ENCODE results near the gene ETV4.
"Not testable (repeated sequence)": the region's sequence is repeated elsewhere in the genome, so short reads cannot be mapped to it uniquely, and the experiment has no call there.

ETV4 gene

DNA sequence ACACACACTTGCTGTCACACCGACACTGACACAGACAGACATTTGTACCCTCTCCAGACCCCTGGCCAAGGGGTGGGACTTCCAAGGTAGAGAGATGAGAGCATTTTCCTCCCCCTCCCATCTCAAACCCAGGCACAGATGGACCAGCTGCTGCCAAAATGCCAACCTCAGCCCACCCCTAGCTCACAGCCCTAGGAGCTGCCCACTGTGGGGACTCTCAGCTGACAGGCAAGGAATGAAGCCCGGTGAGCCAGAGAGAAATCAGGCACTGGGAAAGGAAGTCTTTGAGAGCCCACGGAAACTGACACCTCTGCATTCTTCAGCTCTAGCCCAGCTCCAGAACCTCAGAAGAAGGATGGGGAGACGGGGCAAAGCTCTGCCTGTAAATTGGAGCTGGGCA, 2.8 kb downstream of the ETV4 start:
- no peak for DNase-seq

- no peak for DNase-seq
Measured at GRCh38 chr17:43542859-43543258, 3.3 kb downstream of the ETV4 start.

GRCh38 chr17:43540821-43541674, 5.1 kb downstream of the ETV4 start:
- DNase-seq = no peak

DNA sequence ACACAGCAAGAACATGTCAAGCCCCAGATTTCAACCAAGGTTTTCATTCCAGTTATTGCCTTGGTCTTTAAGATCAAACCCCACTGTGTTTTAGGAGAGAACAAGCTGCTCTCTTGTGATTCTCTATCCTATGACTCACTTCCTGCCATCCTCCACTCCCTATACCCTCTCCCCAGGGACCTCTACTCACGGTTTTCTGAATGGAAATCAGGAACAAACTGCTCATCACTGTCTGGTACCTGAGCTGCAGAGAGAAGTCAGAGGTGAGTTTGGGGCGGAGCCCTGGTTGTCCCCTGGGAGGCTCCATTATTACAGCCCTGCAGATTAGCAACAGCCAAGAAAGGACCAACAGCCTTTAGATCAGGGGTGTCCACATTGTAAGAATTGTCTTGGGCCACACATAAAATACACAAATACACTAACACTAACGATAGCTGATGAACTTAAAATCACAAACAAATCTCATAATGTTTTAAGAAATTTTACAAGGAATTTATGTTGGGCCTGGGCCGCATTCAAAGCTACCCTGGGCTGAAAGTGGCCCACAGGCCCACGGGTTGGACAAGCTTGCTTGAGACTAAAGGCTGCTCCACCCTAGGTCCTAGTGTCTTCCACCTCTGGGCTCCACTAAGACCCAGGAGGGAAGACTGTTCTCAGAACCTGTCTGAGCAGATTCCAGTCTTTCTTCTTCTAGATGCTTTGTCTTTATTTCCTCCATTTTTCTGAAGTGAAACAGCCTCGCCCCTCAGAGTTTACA, 9.7 kb downstream of the ETV4 start:
- DNase-seq = no peak

- no peak for DNase-seq
Measured at GRCh38 chr17:43534909-43535308, 11.2 kb downstream of the ETV4 start.

DNA sequence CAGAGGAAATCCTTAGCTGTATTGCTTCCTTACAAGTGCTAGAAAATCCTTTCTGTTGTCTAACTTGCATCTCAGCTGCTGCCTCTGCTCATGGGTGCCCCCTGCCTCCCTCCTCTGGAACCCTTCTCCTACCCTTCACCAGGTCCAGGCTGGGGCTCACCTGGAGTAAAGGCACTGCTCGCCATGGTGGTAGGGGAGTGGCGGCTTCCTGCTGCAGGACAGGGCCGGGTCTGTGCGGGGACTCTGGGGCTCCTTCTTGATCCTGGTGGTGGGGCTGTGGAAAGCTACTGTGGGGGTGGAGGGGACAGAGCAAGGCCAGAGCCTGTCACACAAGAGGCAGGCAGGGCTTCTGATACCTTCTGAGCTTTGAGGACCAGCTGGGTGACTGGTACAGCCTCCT, 12.4 kb downstream of the ETV4 start:
- no peak for DNase-seq

GRCh38 chr17:43532581-43532980, 13.6 kb downstream of the ETV4 start:
- DNase-seq = no peak

DNA sequence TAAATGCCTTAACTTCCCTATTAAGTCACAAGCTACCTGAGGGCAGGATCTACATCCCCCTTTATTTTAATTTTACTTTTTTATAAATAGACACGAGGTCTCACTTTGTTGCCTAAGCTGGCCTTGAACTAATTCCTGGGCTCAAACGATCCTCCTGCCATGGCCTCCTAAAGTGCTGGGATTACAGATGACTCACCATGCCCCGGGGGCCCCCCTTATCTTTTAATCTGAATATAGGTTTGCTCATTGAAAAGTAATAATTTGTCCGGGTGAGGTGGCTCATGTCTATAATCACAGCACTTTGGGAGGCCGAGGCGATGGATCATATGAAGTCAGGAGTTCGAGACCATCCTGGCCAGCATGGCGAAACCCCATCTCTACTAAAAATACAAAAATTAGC, 14.2 kb downstream of the ETV4 start:
- no peak for DNase-seq

- DNase-seq = no peak
Measured at GRCh38 chr17:43531082-43531378, 15.1 kb downstream of the ETV4 start.

DNA sequence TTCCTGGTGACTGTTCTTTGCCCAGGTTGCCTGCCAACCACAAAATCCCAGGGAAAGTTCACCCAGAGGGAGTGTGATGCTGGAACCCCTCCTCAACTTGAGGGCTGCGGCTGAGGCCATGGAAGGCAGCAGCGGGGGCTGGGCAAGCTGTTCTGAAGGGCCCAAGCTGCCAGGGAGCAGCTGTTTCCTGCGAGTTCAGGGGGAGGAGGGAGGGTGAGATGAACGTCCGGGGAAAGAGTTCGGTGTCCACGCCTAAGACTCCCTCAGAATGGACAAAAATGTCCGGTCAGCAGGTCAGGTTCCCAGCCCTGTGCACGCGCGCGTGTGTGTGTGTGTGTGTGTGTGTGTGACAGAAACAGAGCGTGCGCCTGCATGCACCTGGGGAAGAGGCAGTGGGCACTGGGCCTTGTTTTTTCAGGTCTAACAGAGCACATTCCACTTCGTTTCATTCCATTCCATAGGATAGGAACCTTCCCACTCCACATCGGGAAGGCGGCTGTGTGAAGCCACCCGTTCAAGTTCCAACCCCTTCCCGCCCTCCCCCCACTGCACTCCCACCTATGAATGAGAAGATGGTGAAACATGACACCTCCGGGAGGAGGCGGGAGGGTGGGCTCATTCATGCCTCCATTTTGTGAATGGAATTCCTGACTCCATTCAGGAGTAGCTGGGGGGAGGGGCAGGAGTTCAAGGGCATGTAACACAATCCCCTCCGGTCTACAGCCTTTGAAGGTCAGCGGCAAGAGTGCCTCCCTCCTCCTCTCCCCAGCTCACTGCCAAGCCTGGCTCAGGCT, 15.7 kb downstream of the ETV4 start:
- no peak for DNase-seq

GRCh38 chr17:43529947-43530287, 16.2 kb downstream of the ETV4 start:
- DNase-seq = no peak

DNA sequence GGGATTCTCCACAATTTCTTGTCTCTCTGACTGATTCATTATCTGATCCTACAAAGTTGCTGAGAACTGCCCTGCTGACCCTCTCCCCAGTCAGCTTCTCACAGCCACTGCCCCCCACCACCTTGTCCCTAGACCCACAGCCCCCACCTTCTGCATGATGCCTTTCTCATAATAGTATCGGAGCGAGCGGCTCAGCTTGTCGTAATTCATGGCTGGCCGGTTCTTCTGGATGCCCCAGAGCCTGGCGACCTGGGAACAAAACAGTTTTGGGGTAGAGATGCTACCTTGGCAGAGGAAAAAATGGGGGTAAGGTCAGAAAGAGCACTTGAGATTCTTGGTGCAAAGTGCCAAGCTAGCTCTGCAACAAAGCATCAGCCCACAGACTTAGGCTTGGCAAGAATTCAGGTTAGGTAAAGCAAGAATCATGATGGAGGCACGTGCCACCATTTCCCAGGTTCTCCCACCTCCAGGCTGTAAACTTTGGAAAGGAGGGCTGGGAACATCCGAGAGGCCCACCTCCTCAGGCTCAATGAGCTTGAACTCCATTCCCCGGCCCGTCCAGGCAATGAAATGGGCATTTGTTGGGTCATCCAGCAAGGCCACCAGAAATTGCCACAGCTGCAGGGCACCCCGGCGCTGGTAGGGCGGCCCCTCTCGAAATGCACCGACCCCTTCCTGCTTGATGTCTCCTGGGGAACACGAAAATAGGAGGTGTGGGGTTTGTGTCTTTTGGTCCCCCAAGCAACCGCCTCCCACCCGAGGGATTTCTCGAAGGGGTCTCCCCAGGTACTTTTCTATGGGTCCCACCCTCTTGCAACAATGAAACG, 16.9 kb downstream of the ETV4 start:
- DNase-seq = no peak

DNA sequence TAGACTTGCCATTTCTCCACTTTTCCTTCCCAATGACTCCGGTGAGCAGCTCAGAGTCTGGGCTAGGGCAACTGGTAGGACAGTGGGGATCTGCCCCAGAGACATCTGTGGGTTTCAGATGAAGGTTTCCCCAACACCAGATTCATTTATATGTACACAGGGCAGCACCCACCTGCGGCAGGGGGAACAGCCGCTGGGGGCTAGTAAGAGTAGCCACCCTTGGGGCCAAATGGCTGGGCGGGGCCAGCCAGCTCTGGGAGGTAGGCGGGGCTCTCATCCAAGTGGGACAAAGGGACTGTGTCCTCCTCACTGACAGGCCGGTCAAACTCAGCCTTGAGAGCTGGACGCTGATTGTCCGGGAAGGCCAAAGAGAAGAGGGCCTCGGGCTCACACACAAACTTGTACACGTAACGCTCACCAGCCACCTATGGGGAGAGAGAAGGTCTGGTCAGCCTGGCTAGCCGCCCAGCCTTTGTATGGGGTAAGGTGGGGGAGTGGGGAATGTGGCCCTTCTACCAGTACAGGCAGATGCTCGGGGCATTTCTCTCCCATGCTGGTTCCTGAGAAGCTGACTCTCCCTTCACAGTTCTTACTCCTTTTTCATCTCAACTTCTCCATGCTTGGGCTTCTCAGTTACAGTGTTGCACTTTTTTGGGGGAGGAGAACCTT, 17.7 kb downstream of the ETV4 start:
- DNase-seq = no peak

- no peak for DNase-seq
Measured at GRCh38 chr17:43526886-43527648, 19.1 kb downstream of the ETV4 start.

DNA sequence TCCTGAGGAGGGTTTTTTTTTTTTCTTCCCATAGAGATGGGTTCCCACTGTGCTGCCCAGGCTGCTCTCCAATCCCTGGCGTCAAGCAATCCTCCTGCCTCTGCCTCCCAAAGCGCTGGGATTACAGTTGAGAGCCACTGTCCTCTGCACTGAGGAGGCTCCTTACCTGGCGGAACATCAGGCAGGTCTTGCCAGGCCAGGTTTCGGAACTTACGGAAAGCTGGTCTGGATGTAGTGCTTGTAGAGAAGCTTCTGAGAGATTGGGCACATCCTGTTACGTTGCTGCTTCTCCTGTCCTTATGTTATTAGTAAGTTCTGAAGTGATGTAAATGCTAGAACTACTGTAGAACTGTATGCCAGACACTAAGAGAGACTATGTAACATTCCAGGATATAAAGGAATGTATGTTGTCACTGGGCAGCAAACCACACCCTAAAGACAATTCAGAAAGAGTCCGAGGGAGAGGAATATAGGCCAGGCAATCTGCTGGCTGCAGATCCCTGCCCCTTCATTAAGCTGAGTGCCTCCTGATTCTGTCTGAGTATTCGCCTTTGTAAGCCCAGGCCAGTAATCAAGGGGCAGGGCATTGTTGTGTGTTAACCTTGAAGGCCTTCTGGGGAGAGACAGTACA, 21.1 kb downstream of the ETV4 start:
- DNase-seq = no peak

- no peak for DNase-seq
Measured at GRCh38 chr17:43521389-43521788, 24.8 kb downstream of the ETV4 start.

DNA sequence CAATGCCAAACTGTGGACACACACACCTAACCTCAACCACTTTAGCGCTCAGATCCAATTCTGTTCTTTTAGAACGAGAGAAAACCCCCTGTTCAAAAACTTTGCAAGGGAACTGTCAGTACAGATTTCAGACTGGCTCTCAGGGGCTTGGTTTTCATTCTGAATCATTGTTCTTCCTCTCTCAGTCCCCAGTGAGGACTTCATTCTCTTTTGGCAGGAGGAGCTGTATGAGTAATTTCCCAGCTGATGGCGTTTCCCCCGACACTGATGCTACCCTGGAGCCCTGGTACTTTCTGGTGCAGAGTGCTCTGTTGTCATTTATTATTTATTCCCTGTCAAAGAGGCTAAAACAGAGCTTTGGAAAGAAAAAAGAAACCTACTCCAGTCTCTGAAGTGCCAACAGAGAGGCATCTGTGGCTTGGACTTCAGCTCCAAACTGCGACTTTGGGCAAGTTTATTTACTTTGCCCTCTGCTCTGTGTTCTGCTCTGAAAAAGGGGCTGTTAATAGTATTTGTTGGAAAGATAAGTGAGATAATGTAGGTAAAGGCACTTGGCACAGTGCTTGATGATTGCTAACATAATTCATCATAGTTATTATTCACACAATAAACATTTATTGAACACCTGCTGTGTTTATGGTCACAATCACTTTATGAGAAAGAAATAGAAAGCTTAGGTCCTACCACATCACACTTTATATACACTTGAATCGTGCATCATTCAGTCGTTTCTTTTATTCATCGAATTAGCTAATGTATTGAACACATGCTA, 28.3 kb downstream of the ETV4 start:
- DNase-seq = no peak

- DNase-seq = no peak
Measured at GRCh38 chr17:43517161-43517560, 29.0 kb downstream of the ETV4 start.

- DNase-seq = no peak
Measured at GRCh38 chr17:43515656-43516055, 30.5 kb downstream of the ETV4 start.

- not testable (repeated sequence) for DNase-seq
Measured at GRCh38 chr17:43511199-43511598, 34.9 kb downstream of the ETV4 start.
